Measurements from ENCODE around the gene PPP3R2.

DNA sequence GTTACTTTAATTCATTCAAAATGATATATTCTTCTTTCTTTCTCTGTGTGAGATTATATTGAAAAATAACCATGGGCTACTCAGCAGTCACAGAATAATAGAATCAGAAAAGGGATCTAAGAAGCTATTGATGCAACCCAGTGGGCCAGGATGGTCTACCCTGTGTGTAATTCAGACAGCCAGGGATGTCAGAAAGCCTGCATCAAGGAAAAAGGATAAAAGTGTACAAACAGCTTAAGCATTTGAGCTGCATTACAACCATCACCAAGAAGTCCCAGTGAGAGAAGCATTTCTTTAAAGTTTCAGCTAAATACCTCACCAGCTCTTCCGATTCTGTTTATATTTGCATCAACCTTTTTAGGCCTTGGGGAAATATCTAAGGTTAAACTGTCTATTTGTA, 37.8 kb upstream of the PPP3R2 start:
- TF ChIP-seq, protein P1, sequence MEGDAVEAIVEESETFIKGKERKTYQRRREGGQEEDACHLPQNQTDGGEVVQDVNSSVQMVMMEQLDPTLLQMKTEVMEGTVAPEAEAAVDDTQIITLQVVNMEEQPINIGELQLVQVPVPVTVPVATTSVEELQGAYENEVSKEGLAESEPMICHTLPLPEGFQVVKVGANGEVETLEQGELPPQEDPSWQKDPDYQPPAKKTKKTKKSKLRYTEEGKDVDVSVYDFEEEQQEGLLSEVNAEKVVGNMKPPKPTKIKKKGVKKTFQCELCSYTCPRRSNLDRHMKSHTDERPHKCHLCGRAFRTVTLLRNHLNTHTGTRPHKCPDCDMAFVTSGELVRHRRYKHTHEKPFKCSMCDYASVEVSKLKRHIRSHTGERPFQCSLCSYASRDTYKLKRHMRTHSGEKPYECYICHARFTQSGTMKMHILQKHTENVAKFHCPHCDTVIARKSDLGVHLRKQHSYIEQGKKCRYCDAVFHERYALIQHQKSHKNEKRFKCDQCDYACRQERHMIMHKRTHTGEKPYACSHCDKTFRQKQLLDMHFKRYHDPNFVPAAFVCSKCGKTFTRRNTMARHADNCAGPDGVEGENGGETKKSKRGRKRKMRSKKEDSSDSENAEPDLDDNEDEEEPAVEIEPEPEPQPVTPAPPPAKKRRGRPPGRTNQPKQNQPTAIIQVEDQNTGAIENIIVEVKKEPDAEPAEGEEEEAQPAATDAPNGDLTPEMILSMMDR (IDR thresholded peaks at IDR 0.05 in 2 of 3, conservative IDR thresholded peaks at IDR 0.05 in 1 of 3; ENCODE audit: control insufficient read depth in 2 of 3, extremely low read depth in 1 of 3, insufficient read depth in 1 of 3, low read depth in 3 of 3, low read length in 3 of 3), result no peak
- TF ChIP-seq BCL11A (IDR thresholded peaks at IDR 0.05; ENCODE audit: low read depth, low read length), result no peak
- no peak for TF ChIP-seq BHLHE40 (IDR thresholded peaks at IDR 0.05; ENCODE audit: borderline replicate concordance in 1 of 2, low read depth in 2 of 2, low read length in 1 of 2)
- TF ChIP-seq, protein P2, sequence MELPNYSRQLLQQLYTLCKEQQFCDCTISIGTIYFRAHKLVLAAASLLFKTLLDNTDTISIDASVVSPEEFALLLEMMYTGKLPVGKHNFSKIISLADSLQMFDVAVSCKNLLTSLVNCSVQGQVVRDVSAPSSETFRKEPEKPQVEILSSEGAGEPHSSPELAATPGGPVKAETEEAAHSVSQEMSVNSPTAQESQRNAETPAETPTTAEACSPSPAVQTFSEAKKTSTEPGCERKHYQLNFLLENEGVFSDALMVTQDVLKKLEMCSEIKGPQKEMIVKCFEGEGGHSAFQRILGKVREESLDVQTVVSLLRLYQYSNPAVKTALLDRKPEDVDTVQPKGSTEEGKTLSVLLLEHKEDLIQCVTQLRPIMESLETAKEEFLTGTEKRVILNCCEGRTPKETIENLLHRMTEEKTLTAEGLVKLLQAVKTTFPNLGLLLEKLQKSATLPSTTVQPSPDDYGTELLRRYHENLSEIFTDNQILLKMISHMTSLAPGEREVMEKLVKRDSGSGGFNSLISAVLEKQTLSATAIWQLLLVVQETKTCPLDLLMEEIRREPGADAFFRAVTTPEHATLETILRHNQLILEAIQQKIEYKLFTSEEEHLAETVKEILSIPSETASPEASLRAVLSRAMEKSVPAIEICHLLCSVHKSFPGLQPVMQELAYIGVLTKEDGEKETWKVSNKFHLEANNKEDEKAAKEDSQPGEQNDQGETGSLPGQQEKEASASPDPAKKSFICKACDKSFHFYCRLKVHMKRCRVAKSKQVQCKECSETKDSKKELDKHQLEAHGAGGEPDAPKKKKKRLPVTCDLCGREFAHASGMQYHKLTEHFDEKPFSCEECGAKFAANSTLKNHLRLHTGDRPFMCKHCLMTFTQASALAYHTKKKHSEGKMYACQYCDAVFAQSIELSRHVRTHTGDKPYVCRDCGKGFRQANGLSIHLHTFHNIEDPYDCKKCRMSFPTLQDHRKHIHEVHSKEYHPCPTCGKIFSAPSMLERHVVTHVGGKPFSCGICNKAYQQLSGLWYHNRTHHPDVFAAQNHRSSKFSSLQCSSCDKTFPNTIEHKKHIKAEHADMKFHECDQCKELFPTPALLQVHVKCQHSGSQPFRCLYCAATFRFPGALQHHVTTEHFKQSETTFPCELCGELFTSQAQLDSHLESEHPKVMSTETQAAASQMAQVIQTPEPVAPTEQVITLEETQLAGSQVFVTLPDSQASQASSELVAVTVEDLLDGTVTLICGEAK (IDR thresholded peaks at IDR 0.05; ENCODE audit: borderline replicate concordance), result no peak
- TF ChIP-seq YY1 (IDR thresholded peaks at IDR 0.05; ENCODE audit: low read depth, low read length), result no peak
- no peak for TF ChIP-seq SP1 (IDR thresholded peaks at IDR 0.05; ENCODE audit: low read depth, low read length)
- TF ChIP-seq EZH2 (IDR thresholded peaks at IDR 0.05; ENCODE audit: borderline replicate concordance, control insufficient read depth, low read depth, low read length), result no peak
- no peak for TF ChIP-seq EP300 (IDR thresholded peaks at IDR 0.05; ENCODE audit: borderline replicate concordance in 1 of 2, control insufficient read depth in 1 of 2, low read depth in 2 of 2, low read length in 2 of 2)
- no peak for TF ChIP-seq POLR2AphosphoS5 (IDR thresholded peaks at IDR 0.05; ENCODE audit: low read length)
- no peak for TF ChIP-seq GABPA (IDR thresholded peaks at IDR 0.05; ENCODE audit: low read depth)
- TF ChIP-seq DPF2 (IDR thresholded peaks at IDR 0.05), result no peak
